COLO668 (cell line): ENCODE data around the gene TMEM18.
"Not testable (repeated sequence)": the region's sequence is repeated elsewhere in the genome, so short reads cannot be mapped to it uniquely, and the experiment has no call there.

Experiments used
- DNase-seq: peaks from one replicate; lab custom pipeline; 2025; ENCODE audit not compliant: unreplicated experiment; lab: John Stamatoyannopoulos, UW

The TMEM18 gene

GRCh38 chr2:694174-694573, 17.0 kb upstream of the TMEM18 start:
- no peak for DNase-seq

DNA sequence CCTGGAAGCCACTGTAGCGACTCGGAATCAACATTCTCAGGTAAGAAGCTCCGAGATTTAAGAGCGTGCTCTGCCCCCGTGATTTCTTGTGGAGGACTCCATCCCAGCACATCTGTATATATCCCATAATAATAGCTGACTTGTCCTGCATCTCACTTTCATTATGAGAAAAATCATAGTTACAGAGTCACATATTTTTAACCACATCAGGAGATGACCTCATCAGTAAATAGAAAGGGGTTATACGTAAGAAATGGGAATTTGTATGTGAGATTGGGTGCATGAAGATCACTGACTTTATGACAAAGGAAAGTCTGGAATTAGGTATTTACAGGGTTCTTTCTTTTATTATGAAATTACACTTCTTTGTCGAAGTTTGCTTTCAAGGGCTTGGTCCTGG, 16.4 kb upstream of the TMEM18 start:
- DNase-seq, result no peak

- DNase-seq, result no peak
Observed at GRCh38 chr2:692767-693166, 15.6 kb upstream of the TMEM18 start.

GRCh38 chr2:691821-692761, 14.9 kb upstream of the TMEM18 start:
- no peak for DNase-seq

GRCh38 chr2:690799-691198, 13.6 kb upstream of the TMEM18 start:
- DNase-seq, result no peak

- no peak for DNase-seq
Observed at GRCh38 chr2:689877-690510, 12.8 kb upstream of the TMEM18 start.

GRCh38 chr2:689237-689636, 12.0 kb upstream of the TMEM18 start:
- DNase-seq, result no peak

- DNase-seq, result no peak
Observed at GRCh38 chr2:688504-689076, 11.4 kb upstream of the TMEM18 start.

GRCh38 chr2:685421-685820, 8.2 kb upstream of the TMEM18 start:
- no peak for DNase-seq

DNA sequence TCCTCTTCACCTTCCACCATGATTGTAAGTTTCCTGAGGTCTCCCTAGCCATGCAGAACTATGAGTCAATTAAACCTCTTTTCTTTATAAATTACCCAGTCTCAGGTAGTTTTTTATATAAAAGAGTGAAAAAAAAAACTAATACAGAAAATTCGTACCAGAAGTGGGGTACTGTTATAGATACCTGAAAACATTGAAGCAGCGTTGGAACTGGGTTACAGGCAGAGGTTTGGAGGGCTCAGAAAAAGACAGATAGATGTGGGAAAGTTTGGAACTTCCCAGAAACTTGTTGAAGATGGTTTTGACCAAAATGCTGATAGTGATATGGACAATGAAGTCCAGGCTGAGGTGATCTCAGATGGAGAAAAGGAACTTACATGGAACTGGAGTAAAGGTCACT, 7.7 kb upstream of the TMEM18 start:
- not testable (repeated sequence) for DNase-seq

- DNase-seq, result no peak
Observed at GRCh38 chr2:682226-682625, 5.0 kb upstream of the TMEM18 start.

- DNase-seq, result no peak
Observed at GRCh38 chr2:681312-681711, 4.1 kb upstream of the TMEM18 start.

DNA sequence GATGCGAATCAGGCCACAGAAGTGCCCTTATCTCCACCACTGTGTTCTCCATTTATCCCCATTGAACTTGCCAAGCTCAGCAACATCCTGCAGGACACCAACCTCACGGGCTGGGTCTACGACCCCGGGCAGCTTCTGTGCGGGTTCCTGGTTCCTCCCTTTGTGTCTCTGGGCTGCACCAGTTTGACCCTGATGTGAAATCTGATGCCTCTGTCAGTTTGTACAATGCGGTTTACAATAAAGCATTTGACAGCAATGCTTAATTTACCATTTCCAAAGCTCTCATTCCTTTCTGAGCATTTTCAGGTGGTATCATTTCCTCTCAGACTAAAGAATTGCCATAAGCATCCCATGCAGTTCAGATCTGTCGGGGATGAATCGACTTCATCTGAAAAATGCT, 3.3 kb upstream of the TMEM18 start:
- no peak for DNase-seq

GRCh38 chr2:678964-679363, 1.8 kb upstream of the TMEM18 start:
- no peak for DNase-seq

DNA sequence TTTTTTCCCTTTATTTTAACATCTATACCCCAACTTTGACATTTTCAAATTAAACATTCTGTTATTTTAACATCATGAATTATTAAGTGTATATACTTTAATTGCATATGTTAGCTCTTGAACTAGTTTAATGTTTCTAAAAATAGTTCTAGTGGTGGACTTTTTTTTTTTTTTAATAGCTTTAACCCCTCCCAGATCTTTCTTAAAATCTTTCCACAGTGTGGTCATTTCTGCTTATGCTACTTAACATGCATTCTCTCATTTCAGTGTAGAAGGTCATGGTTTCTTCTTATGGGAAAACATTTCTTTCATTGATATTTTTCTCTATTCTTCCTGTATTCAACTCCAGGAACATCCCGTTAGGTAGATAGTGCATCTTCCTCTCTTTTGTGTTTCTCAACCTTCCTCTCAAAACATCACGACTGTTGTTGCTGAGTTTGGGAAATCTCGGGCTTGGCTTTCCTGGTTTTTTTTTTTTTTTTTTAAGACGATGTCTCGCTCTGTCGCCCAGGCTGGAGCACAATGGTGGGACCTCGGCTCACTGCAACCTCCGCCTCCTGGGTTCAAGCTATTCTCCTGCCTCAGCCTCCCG, 849 bp upstream of the TMEM18 start:
- DNase-seq, result no peak

- DNase-seq, result peak; percentile 100
Observed at GRCh38 chr2:676647-677055, 555 bp downstream of the TMEM18 start.

DNA sequence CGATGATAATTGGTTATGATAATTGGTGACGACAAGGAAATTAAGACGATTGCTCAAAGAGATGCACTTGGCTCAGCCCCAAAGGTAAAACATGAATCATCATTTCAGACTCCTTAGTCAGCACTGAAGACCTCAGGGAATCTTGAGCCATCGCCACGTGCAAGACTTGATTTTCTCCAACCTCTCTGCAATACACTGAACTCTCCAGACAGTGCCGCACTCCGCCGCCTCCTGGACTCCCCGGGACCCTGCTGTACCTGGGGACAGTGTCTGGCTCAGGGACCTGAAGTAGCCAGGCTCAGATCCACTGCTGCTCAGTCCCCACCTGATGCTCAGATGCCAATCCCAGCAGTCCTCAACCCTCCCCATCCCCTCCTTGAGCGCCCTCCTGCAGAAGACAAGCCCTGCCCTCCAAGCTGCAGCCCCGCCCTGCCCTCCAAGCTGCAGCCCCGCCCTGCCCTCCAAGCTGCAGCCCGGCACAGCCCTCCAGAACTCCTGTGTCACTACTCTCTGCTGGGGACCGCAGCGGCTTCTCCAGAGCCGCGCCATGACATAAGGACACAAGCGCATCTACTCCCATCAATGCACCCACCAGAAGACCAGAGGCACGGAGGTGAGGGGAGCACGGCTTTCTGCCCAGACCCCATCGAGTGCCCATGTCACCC, 1.1 kb downstream of the TMEM18 start:
- peak; percentile 52 for DNase-seq

GRCh38 chr2:675460-675859, 1.7 kb downstream of the TMEM18 start:
- no peak for DNase-seq

- no peak for DNase-seq
Observed at GRCh38 chr2:675051-675450, 2.2 kb downstream of the TMEM18 start.

- DNase-seq, result no peak
Observed at GRCh38 chr2:674321-674985, 2.8 kb downstream of the TMEM18 start.
